Thyroid gland (tissue), 4 donors: Measurements from ENCODE around the gene PTPRG. TPM values are rescaled to one million over a fixed set of nuclear protein-coding genes. Genes with fewer than 3 reads are reported as not detected.

ENCODE experiments used
- DNase-seq, 2 donors: peaks; one replicate each; pipeline ENCODE4 v3.0.0-alpha.2; 2019
- H3K27ac ChIP-seq, 3 donors: fragments of 200-600 bp; sonication (generic); 1 replicate in 2 of 3; 2 replicates in 1 of 3; pipeline ENCODE4 v1.5.1; 2016 to 2019; ENCODE audit warnings: mild to moderate bottlenecking in 1 of 3, moderate library complexity in 1 of 3
- H3K27me3 ChIP-seq: fragments of 200-600 bp; sonication (generic); one replicate; pipeline ENCODE4 v1.5.1; 2019
- H3K36me3 ChIP-seq, 2 donors: fragments of 200-600 bp; sonication (generic); one replicate each; pipeline ENCODE4 v1.5.1; 2016 to 2019
- H3K4me1 ChIP-seq, 2 donors: fragments of 200-600 bp; sonication (generic); one replicate each; pipeline ENCODE4 v1.5.1; 2017 to 2019
- H3K4me3 ChIP-seq, 3 donors: fragments of 200-600 bp; sonication (generic); replicated peaks in 1 of 3; 1 replicate in 2 of 3; 2 replicates in 1 of 3; pipeline ENCODE4 v1.5.1; 2016; ENCODE audit warnings: mild to moderate bottlenecking in 1 of 3
- H3K9me3 ChIP-seq: fragments of 200-600 bp; sonication (generic); one replicate; pipeline ENCODE4 v1.5.1; 2017
- CTCF ChIP-seq, 6 experiments: fragments of 200-600 bp in 3 of 6; fragments of 450-650 bp in 3 of 6; sonication (generic) in 3 of 6; IDR thresholded peaks; one replicate each; pipeline ENCODE4 v1.5.1; 2016 to 2019; ENCODE audit warnings: antibody characterized with exemption in 6 of 6, mild to moderate bottlenecking in 2 of 6, inconsistent platforms in 1 of 6, moderate library complexity in 1 of 6
- POLR2A ChIP-seq, 2 donors: fragments of 450-650 bp; IDR thresholded peaks; one replicate each; pipeline ENCODE4 v1.6.1; 2017; ENCODE audit warnings: antibody characterized with exemption in 2 of 2, mild to moderate bottlenecking in 2 of 2, moderate library complexity in 1 of 2
- WGBS, 2 donors: methylation state at CpG; one replicate each; pipeline ENCODE4 v1.1.5; 2017; 5-methylcytosine and 5-hydroxymethylcytosine counted together
- intact Hi-C: fragments of 100-400 bp; cut with DNase I; formaldehyde crosslinking; loops from one replicate; pipeline ENCODE4 v1.15.1; 2023
- total RNA-seq, 4 donors: library from RNA; depleted of rRNA; stranded (reverse); fragments of >200 nt; gene quantifications; one replicate each; pipeline ENCODE4 v1.2.3, GENCODE V29; 2016

PTPRG gene
- total RNA-seq, 4 donors from 2014 or later: 81.6 to 207 (median 132) TPM

DNA sequence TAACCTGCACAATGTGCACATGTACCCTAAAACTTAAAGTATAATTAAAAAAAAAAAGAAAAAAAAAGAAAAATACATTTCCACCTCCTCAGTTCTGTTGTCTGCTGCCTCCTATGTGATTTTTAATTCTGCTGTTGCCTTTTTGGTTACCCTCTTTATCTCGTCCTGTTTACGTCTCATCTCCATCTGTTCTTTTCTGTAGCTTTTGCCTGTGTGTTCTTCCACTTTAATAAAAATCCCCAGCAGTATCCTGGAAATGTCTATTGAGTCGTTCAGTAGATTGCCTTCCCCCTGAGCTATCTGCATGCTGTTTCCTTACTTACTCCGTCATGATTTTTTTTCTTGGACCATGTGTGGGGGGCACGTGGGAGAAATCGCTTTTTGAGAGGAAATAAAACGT is 509.5 kb downstream of the PTPRG start:
- H3K9me3 ChIP-seq: no peaks in the 10 kb centered on the region
- no peak overlapping the region for H3K4me3 ChIP-seq
- TF ChIP-seq POLR2A (IDR thresholded peaks at IDR 0.05) (no peak), CTCF (IDR thresholded peaks at IDR 0.05) (no peak)
- H3K27me3 ChIP-seq: no peaks in the 10 kb centered on the region
- no peaks in the 10 kb centered on the region for H3K4me1 ChIP-seq
- intact Hi-C loops: no loop called here
- no peak for DNase-seq
- 64 to 72% methylated on average over 6 to 7 of the region's 7 CpGs for WGBS, 2 donors
- no peak overlapping the region for H3K27ac ChIP-seq
- no peaks in the 10 kb centered on the region for H3K36me3 ChIP-seq

GRCh38 chr3:62073038-62073437 is 511.7 kb downstream of the PTPRG start:
- H3K4me1 ChIP-seq: no peaks in the 10 kb centered on the region
- no peak for DNase-seq
- H3K9me3 ChIP-seq: no peaks in the 10 kb centered on the region
- no peak overlapping the region for H3K27ac ChIP-seq
- intact Hi-C loops: no loop called here
- no peak overlapping the region for H3K4me3 ChIP-seq
- no peaks in the 10 kb centered on the region for H3K36me3 ChIP-seq
- WGBS, 2 donors: 98 to 100% methylated on average over 1 of the region's 1 CpG
- no peaks in the 10 kb centered on the region for H3K27me3 ChIP-seq
- TF ChIP-seq POLR2A (IDR thresholded peaks at IDR 0.05) (no peak), CTCF (IDR thresholded peaks at IDR 0.05) (no peak)

GRCh38 chr3:62084558-62084957 is 523.2 kb downstream of the PTPRG start:
- H3K9me3 ChIP-seq: no peaks in the 10 kb centered on the region
- WGBS, 2 donors: 85 to 86% methylated on average over 2 of the region's 2 CpGs
- no peak for DNase-seq
- TF ChIP-seq CTCF (IDR thresholded peaks at IDR 0.05) (no peak), POLR2A (IDR thresholded peaks at IDR 0.05) (no peak)
- H3K27ac ChIP-seq: no peak overlapping the region
- H3K27me3 ChIP-seq: no peaks in the 10 kb centered on the region
- no peaks in the 10 kb centered on the region for H3K36me3 ChIP-seq
- intact Hi-C loops: no loop called here
- H3K4me1 ChIP-seq: no peaks in the 10 kb centered on the region
- no peak overlapping the region for H3K4me3 ChIP-seq

DNA sequence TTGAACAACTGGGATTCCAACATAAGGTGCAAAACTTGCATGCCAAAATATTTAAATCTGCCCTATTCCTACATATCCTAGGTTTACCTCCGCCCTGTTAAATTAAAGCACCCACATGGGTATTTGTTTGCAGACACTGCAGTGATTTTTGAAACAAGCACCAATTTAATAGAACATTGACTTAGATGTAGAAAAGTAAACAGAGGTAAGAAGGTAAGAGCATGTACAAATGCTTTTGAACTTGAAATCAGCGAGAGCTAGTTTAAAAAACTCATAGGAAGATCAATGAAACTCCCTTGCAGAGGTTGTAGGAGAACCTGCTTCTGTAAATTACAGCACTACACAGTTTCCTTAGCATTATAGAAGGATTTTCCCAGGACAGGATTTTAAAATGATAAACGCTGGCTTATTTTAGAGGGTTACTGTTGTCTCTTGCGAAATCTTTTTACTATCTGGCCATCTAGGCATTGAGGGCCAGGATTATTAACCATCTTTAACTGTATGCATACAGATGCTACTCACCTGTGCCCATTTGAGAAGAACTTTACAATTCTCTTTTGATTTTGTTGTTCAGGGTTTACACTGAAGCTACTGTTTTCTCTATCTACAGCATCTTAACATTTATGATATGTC is 527.2 kb downstream of the PTPRG start:
- intact Hi-C loops: no loop called here
- 79 to 80% methylated on average over 4 of the region's 4 CpGs for WGBS, 2 donors
- no peak for TF ChIP-seq CTCF (IDR thresholded peaks at IDR 0.05)

DNA sequence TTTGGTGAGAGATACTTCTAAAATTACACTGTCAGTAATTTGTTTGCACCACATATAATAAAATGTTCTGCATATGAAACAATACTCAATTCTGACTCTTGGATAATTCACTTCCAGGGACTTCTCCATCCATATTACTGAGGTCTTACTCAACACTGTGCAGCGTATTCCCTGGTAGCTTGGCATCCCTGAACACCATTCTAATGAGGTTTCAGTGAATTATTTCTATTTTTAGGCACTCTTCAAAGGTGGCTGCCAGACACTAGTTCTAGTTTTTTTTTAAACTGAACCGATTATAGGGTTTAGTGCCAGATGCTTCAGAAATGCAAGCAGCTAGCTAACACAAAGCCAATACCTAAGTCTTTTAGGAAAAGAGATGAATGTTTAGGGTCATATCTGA is 528.7 kb downstream of the PTPRG start:
- H3K27me3 ChIP-seq: no peaks in the 10 kb centered on the region
- no peak overlapping the region for H3K27ac ChIP-seq
- no peak for TF ChIP-seq POLR2A (IDR thresholded peaks at IDR 0.05)
- no peak for TF ChIP-seq CTCF (IDR thresholded peaks at IDR 0.05)
- no peaks in the 10 kb centered on the region for H3K36me3 ChIP-seq
- H3K4me1 ChIP-seq: peaks cover 0 to 7% of the 10 kb centered on the region in 2 donors
- no peaks in the 10 kb centered on the region for H3K9me3 ChIP-seq
- no peak for DNase-seq
- intact Hi-C loops: no loop called here
- H3K4me3 ChIP-seq: no peak overlapping the region
- 61 to 73% methylated on average over 2 of the region's 2 CpGs for WGBS, 2 donors

More for the DNA sequence above, 527.2 kb downstream of the PTPRG start:
- Histone ChIP-seq H3K9me3 (no peaks in the 10 kb centered on the region), H3K27ac (no peak overlapping the region), H3K36me3 (no peaks in the 10 kb centered on the region), H3K27me3 (no peaks in the 10 kb centered on the region), H3K4me3 (no peak overlapping the region), H3K4me1 (peaks cover 0 to 7% of the 10 kb centered on the region in 2 donors)
- no peak for DNase-seq
